ENCODE measurements around the gene SLC30A9.

DNA sequence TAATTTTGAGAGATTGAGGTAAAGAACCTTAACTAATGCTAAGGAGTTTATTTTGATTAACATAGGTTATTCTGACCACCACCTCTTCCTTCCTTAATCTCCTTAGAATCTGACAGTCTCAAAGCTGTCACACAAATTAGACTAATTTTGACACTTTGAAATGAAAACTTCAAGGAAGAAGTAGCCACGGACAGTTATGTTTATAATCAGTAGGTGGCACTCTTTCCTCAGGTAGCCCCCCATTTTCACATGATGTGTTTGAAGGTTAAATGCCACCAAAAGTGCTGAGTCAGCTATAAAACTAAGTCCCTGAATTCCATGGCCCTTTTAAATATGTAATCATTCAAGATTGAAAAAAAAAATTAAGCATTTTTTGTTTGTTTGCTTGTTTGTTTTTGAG is 32.7 kb upstream of the SLC30A9 start:
- TF ChIP-seq, protein P1, sequence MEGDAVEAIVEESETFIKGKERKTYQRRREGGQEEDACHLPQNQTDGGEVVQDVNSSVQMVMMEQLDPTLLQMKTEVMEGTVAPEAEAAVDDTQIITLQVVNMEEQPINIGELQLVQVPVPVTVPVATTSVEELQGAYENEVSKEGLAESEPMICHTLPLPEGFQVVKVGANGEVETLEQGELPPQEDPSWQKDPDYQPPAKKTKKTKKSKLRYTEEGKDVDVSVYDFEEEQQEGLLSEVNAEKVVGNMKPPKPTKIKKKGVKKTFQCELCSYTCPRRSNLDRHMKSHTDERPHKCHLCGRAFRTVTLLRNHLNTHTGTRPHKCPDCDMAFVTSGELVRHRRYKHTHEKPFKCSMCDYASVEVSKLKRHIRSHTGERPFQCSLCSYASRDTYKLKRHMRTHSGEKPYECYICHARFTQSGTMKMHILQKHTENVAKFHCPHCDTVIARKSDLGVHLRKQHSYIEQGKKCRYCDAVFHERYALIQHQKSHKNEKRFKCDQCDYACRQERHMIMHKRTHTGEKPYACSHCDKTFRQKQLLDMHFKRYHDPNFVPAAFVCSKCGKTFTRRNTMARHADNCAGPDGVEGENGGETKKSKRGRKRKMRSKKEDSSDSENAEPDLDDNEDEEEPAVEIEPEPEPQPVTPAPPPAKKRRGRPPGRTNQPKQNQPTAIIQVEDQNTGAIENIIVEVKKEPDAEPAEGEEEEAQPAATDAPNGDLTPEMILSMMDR (conservative IDR thresholded peaks at IDR 0.05; ENCODE audit: low read depth, low read length): peak; percentile 52
- no peak for TF ChIP-seq EZH2 (IDR thresholded peaks at IDR 0.05; ENCODE audit: low read length, unreplicated experiment)
- no peak for TF ChIP-seq EZH2phosphoT487 (IDR thresholded peaks at IDR 0.05; ENCODE audit: borderline replicate concordance, low read length)

Measured in PC-3 (cell line).